HG03378 (cell line): ENCODE data around the gene KIF1A.
"Not testable (repeated sequence)": the region's sequence is repeated elsewhere in the genome, so short reads cannot be mapped to it uniquely, and the experiment has no call there.

Experiments used
- ATAC-seq: cut with Tn5 transposase; IDR thresholded peaks from one replicate; pipeline ENCODE4 v1.9.1; 2021; ENCODE audit warnings: mild to moderate bottlenecking, moderate library complexity; ENCODE audit not compliant: unreplicated experiment

KIF1A gene

GRCh38 chr2:240689975-240690374 lies 130.0 kb downstream of the KIF1A start:
- no peak for ATAC-seq

- ATAC-seq: no peak
These were observed 131.5 kb downstream of the KIF1A start for GRCh38 chr2:240688553-240688919.

GRCh38 chr2:240687741-240688552 lies 132.1 kb downstream of the KIF1A start:
- ATAC-seq: no peak

GRCh38 chr2:240687045-240687740 lies 132.8 kb downstream of the KIF1A start:
- ATAC-seq: no peak

GRCh38 chr2:240686460-240686859 lies 133.6 kb downstream of the KIF1A start:
- no peak for ATAC-seq

GRCh38 chr2:240685771-240686371 lies 134.1 kb downstream of the KIF1A start:
- ATAC-seq: no peak

GRCh38 chr2:240683980-240684728 lies 135.9 kb downstream of the KIF1A start:
- ATAC-seq: not testable (repeated sequence)

GRCh38 chr2:240683329-240683979 lies 136.6 kb downstream of the KIF1A start:
- not testable (repeated sequence) for ATAC-seq

GRCh38 chr2:240682431-240683224 lies 137.4 kb downstream of the KIF1A start, which contains the start of gene AQP12B:
AQP12B (minus strand) TSS chr2:240682885; CDS start chr2:240682837, 48 bp downstream.
- not testable (repeated sequence) for ATAC-seq

GRCh38 chr2:240680185-240680584 lies 139.8 kb downstream of the KIF1A start:
- ATAC-seq: not testable (repeated sequence)

GRCh38 chr2:240678909-240679308 lies 141.1 kb downstream of the KIF1A start:
- ATAC-seq: not testable (repeated sequence)

GRCh38 chr2:240678043-240678442 lies 142.0 kb downstream of the KIF1A start:
- not testable (repeated sequence) for ATAC-seq

- ATAC-seq: not testable (repeated sequence)
These were observed 144.7 kb downstream of the KIF1A start for GRCh38 chr2:240675345-240675744.

GRCh38 chr2:240674461-240675184 lies 145.4 kb downstream of the KIF1A start:
- not testable (repeated sequence) for ATAC-seq

- ATAC-seq: no peak
These were observed 147.3 kb downstream of the KIF1A start for GRCh38 chr2:240672701-240673190.

- ATAC-seq: no peak
These were observed 147.8 kb downstream of the KIF1A start for GRCh38 chr2:240672076-240672700.

- ATAC-seq: no peak
These were observed 149.1 kb downstream of the KIF1A start for GRCh38 chr2:240670950-240671349.

- ATAC-seq: no peak
These were observed 149.6 kb downstream of the KIF1A start for GRCh38 chr2:240670402-240670801.
